SIG-M5 treated with dmso at 0.1 percent for 504 hours (cell line): ENCODE data around the gene LPCAT3.

Experiments
- DNase-seq: peaks from one replicate; lab custom pipeline; 2025; ENCODE audit not compliant: unreplicated experiment; lab: John Stamatoyannopoulos, UW

The LPCAT3 gene

DNA sequence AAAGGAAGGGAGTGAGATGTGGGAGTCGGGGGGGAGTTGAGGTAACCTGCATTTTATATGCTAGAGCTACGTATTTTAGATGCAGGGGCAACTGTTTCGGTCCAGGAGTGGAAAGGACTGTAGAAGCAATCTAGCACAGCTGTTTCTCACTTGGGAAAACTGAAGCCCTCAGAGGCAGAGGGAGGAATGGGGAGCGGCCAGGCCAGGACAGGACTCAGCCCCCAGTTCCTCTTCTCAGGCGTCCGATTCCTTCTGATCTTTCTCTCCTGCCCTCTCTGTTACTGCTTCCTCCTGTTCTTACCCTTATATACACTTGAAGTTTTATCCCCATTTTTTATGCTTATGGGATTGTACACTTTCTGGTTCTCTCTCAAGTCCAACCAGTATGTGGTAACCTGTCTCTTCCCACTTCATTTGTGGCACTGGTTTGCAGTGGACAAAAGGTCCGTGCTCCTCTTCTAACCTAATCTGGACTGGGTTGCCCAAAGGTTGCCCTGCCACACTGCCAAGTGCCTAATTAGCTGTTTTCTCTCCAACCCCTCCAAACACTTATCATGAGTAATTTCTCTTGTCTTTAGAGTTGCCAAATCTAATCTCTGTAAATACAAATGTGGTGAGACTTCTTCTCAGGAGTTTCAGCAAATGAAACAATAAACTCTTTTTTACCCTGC lies 16.2 kb downstream of the LPCAT3 start:
- DNase-seq, result no peak

GRCh38 chr12:6998715-6999451 lies 19.4 kb downstream of the LPCAT3 start:
- DNase-seq, result no peak

- DNase-seq, result no peak
These were observed 22.2 kb downstream of the LPCAT3 start for GRCh38 chr12:6996040-6996441.

- no peak for DNase-seq
These were observed 30.2 kb downstream of the LPCAT3 start for GRCh38 chr12:6987956-6988553.

DNA sequence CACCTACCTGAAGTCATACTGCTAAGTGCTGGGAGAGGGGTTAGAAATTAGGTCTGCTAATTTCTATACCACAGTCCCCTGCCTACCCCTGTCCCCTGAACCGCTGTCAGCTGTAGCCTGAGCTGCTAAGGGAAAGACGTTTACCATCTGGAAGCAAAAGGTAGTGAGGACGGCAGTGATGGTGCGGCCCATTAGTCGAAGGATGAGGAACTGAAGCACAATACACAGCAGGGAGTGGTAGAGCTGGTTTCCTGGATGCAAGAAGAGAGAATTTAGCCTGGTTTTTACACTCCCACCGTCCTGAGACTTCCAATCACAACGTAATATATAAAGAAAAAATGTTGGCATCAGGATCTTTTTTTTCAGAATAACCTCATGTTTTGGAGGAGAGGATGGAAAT lies 35.7 kb downstream of the LPCAT3 start:
- no peak for DNase-seq

DNA sequence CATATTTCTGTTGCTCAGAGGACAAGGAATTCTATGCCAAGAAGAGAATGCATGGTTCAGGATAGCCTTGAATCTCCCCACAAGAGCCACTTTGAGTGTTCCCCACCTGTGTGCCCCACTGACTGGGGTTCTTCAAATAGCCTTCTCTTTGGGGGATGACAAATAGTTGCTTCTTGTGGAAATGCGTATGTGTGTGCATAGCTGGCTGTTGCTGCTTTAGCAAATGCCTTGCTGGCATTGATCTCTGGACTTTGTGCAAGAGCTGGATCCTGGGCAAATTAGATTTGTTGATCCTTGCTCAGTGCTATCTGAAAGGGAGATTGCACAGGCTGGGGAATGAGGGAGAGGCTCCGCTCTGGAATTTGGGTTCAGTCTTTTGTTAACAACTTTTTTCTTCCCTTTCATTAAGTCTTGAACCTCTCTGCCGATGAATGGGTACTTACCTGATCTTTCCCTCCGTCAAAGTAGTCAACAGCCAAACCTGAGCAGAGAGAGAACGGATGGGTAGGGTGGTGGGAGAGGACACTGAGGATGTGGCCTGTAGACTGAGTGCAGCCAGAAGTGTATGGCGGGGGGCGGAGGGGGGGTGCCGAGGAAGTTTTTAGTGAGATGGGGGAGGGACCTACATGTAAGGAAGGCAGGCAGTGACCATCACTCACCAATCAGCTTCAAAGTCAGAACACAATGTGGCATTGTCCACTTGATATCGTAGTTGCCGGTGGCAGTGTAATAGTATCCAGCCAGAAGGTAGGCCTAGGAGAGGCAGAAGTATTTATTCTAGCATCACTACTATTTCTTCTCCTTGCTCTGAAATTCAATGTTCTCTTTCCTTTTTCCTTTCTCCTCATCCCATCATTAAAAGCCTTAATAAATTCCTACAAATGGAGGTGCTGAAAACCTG lies 36.9 kb downstream of the LPCAT3 start:
- DNase-seq, result no peak

DNA sequence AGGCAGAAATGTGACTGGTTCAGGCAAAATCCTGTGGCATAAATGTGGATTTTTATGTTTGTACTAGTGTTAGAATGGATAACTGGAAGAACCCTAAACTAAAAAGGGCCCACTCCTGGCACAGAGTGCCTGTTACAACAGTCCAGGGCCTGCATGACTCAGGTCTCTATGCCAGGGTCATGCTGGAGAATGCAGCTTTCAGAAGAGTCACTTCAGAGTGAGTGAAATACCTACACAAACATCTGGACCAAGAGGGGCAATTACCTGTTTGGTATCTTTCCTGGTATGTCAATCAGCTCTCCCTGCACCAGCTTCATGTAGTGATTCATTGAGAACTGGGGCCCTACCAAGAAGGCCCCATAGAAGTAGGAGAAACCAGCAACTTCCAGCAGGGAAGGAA lies 37.5 kb downstream of the LPCAT3 start:
- no peak for DNase-seq

GRCh38 chr12:6980075-6980474 lies 38.2 kb downstream of the LPCAT3 start:
- DNase-seq, result no peak

- DNase-seq, result no peak
These were observed 38.8 kb downstream of the LPCAT3 start for GRCh38 chr12:6979453-6979852.

DNA sequence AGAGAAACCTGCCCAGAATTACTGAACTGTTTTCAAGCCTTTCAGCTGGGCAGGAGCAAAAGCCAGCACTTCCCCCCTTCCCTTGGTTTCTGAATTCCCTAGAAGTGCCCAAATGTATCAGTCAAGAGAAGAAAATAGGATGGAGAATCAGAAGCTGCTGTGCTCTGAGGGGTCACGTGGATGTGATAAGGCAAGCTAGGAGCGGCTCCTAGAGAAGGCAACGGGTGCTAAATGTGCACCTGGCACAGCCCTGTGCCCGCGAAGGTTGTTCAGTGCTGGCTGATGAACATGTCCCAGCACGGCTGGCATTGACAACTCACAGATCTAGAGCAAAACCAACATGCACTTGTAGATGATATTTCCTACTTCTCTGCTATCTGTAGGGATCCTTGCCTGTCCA lies 39.3 kb downstream of the LPCAT3 start:
- DNase-seq, result no peak

DNA sequence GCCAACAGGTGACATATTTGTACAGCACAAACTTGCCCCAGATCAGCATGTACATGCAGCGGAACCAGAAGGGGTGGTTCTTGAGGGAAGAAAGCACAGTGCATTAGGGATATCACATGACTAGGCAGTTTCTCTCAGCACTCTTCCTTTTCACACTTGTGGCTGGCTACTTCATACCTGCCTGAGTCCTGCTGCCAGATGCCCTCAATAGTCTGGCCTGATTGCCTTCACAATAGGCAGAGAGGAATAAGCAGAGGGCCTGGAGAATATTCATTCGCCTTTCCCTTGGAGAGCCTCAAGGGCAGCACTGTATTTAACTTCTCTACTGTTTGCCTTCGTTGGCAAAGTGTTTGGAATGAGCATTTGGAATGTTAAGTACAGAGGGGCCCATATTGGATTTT lies 39.7 kb downstream of the LPCAT3 start:
- no peak for DNase-seq

GRCh38 chr12:6978188-6978587 lies 40.1 kb downstream of the LPCAT3 start:
- no peak for DNase-seq

DNA sequence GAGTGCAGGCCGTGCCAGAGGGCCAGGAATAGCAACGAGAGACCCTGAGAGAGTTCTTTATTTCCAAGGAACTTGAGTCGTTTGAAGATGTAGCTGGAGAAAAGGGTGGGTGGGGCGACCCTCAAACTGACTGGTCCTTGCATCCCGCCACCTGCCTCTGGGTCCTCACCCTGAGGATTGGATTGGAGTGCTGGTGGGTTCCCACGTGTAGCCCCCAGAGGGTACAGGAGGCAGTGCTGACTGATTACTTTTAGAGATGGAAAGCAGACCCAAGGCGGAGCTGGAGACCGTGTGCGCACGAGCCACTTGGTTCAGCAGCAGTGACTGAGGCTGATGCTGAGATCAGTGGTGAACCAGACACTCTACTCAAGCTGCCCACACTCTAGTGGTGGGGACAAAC lies 40.6 kb downstream of the LPCAT3 start:
- no peak for DNase-seq

GRCh38 chr12:6975297-6976032 lies 42.8 kb downstream of the LPCAT3 start:
- no peak for DNase-seq

DNA sequence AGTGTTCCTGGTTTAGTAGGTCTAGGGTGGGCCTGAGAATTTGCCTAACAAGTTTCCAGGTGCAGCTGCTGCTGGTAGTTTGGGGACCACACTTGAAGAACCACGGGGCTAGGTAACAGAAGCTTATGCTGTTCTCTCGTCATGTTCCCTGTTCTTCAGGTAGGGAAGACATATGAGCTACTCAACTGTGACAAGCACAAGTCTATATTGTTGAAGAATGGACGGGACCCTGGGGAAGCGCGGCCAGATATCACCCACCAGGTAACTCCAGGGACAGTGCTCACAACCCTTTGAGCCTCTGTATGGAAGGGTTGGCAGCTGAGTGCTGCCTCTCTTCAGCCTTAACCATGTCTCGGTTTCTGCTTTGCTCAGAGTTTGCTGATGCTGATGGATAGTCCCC lies 44.1 kb downstream of the LPCAT3 start:
- DNase-seq, result no peak

DNA sequence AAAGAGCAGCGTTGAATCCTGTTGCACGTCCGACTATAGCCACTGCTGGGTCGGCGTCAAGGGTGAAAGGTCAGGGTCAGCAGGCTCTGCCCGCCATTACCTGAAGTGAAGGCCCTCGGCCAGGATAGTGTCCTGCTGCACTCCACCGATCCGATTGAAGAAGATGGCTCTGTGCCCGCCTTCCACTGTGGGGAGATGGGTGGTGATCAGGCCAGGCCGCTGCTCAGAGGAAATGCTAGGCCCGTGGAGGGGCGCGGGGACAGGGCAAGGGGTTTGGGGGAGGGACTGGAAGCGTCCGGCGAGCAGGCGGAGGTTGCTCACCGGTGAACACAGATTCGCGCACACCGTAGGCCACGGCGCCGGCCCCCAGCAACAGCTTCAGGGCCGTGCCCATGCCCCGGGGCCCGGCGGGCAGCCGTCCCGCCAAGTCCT lies 48.2 kb downstream of the LPCAT3 start:
- no peak for DNase-seq

GRCh38 chr12:6968426-6968825 lies 49.9 kb downstream of the LPCAT3 start:
- no peak for DNase-seq

- no peak for DNase-seq
These were observed 50.6 kb downstream of the LPCAT3 start for GRCh38 chr12:6967651-6968100.

- no peak for DNase-seq
These were observed 51.9 kb downstream of the LPCAT3 start for GRCh38 chr12:6966351-6966750.

- DNase-seq, result no peak
These were observed 52.6 kb downstream of the LPCAT3 start for GRCh38 chr12:6965714-6966113.
